Astrocyte of the spinal cord (primary cell): ENCODE measurements around the gene RPS6KA2.
A peak's percentile ranks its signal among the peaks of the same experiment; 100 is the strongest.

Source experiments
- DNase-seq: peaks from one replicate; pipeline ENCODE4 v3.0.0; 2011; ENCODE audit warnings: low read depth, low spot score
- H3K4me3 ChIP-seq: 2 replicates; pipeline ENCODE4 v1.5.1; 2011; ENCODE audit warnings: low read depth, mild to moderate bottlenecking, low read length, moderate library complexity
- CTCF ChIP-seq: IDR thresholded peaks from 2 replicates; pipeline ENCODE4 v1.5.1; 2012; ENCODE audit warnings: low read depth, mild to moderate bottlenecking, low read length, inconsistent platforms
- in situ Hi-C: cut with HindIII; loops from 2 replicates; pipeline ENCODE4 v1.10.0; 2017; ENCODE audit warnings: low sequenced_read_pairs

The RPS6KA2 gene

GRCh38 chr6:166423051-166423745 lies 203.9 kb downstream of the RPS6KA2 start:
- DNase-seq: no peak
- in situ Hi-C loops: no loop called here

GRCh38 chr6:166422201-166422940 lies 204.7 kb downstream of the RPS6KA2 start:
- in situ Hi-C loops: no loop called here
- TF ChIP-seq CTCF: no peak
- no peak overlapping the region for H3K4me3 ChIP-seq
- no peak for DNase-seq

More at GRCh38 chr6:166423051-166423745, 203.9 kb downstream of the RPS6KA2 start:
- no peak overlapping the region for H3K4me3 ChIP-seq
- TF ChIP-seq CTCF: no peak

- in situ Hi-C loops: no loop called here
- peak; percentile 32 for TF ChIP-seq CTCF
- no peak overlapping the region for H3K4me3 ChIP-seq
- peak; percentile 23 for DNase-seq
Observed at GRCh38 chr6:166420351-166420750, 206.7 kb downstream of the RPS6KA2 start.

- no peak overlapping the region for H3K4me3 ChIP-seq
- TF ChIP-seq CTCF: no peak
- in situ Hi-C loops: no loop called here
- no peak for DNase-seq
Observed at GRCh38 chr6:166419717-166420116, 207.3 kb downstream of the RPS6KA2 start.

- no peak for TF ChIP-seq CTCF
- peak; percentile 64 for DNase-seq
- H3K4me3 ChIP-seq: no peak overlapping the region
- in situ Hi-C loops: no loop called here
Observed at GRCh38 chr6:166419286-166419685, 207.8 kb downstream of the RPS6KA2 start.

- TF ChIP-seq CTCF: no peak
- in situ Hi-C loops: no loop called here
- no peak overlapping the region for H3K4me3 ChIP-seq
- no peak for DNase-seq
Observed at GRCh38 chr6:166418691-166419143, 208.3 kb downstream of the RPS6KA2 start.
